ENCODE data around the gene RAPGEF6.

DNA sequence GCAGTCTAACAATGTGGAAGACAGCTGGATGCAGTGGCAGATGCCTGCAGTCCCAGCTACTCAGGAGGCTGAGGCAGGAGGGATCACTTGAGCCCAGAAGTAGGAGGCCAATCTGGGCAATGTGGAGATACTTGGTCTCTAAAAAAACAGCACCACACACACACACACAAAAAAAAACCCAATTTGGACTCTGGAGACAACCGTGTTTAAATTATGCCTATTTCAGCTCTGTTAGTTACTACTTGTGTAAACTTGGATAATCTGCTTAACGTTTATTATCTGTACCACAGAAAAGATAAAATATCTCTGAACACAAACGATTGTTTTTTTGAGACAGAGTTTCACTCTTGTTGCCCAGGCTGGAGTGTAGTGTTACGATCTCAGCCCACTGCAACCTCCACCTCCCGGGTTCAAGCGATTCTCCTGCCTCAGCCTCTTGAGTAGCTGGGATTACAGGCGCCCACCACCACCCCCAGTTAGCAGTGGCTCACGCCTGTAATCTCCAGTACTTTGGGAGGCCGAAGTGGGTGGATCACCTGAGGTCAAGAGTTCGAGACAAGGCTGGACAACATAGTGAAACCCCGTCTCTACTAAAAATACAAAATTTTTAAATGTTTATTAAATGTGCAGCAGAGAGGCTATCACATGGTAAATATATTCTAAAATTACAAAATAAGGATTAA is 17.7 kb downstream of the RAPGEF6 start:
- TF ChIP-seq, protein P1, sequence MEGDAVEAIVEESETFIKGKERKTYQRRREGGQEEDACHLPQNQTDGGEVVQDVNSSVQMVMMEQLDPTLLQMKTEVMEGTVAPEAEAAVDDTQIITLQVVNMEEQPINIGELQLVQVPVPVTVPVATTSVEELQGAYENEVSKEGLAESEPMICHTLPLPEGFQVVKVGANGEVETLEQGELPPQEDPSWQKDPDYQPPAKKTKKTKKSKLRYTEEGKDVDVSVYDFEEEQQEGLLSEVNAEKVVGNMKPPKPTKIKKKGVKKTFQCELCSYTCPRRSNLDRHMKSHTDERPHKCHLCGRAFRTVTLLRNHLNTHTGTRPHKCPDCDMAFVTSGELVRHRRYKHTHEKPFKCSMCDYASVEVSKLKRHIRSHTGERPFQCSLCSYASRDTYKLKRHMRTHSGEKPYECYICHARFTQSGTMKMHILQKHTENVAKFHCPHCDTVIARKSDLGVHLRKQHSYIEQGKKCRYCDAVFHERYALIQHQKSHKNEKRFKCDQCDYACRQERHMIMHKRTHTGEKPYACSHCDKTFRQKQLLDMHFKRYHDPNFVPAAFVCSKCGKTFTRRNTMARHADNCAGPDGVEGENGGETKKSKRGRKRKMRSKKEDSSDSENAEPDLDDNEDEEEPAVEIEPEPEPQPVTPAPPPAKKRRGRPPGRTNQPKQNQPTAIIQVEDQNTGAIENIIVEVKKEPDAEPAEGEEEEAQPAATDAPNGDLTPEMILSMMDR (IDR thresholded peaks at IDR 0.05; ENCODE audit: poor library complexity, severe bottlenecking): no peak
- TF ChIP-seq POLR2AphosphoS5 (IDR thresholded peaks at IDR 0.05) (no peak), EP300 (conservative IDR thresholded peaks at IDR 0.05; ENCODE audit: poor library complexity, severe bottlenecking) (no peak), MXI1 (conservative IDR thresholded peaks at IDR 0.05; ENCODE audit: poor library complexity, severe bottlenecking) (no peak), EZH2 (IDR thresholded peaks at IDR 0.05; ENCODE audit: borderline replicate concordance, insufficient read depth, low read length, poor library complexity, severe bottlenecking) (no peak), RAD21 (conservative IDR thresholded peaks at IDR 0.05) (no peak), SMC3 (conservative IDR thresholded peaks at IDR 0.05; ENCODE audit: poor library complexity) (no peak)

Measured in neural cell (in vitro differentiated cells).